Measurements from ENCODE around the gene ATP1B3. TPM values are rescaled to one million over a fixed set of nuclear protein-coding genes. Genes with fewer than 3 reads are reported as not detected.

The ATP1B3 gene
- polyA plus RNA-seq, 1 donor from 2014 or later, result 131 TPM

GRCh38 chr3:141942006-141942405, 65.6 kb downstream of the ATP1B3 start:
- Histone ChIP-seq H4K20me1 (ENCODE audit: insufficient read depth) (no peaks in the 10 kb centered on the region), H3K4me2 (ENCODE audit: low read length) (no peak overlapping the region), H3F3A (ENCODE audit: insufficient read depth, low read length, poor library complexity, severe bottlenecking) (no peaks in the 10 kb centered on the region), H3K9me3 (ENCODE audit: low read length) (no peaks in the 10 kb centered on the region), H2AFZ (ENCODE audit: low read depth, low read length) (no peak overlapping the region), H3K9me2 (ENCODE audit: insufficient read depth, low read length) (no peaks in the 10 kb centered on the region), H3K4me3 (ENCODE audit: low read length) (no peak overlapping the region), H3K36me3 (ENCODE audit: insufficient read depth, low read length) (no peaks in the 10 kb centered on the region), H3K79me2 (replicated peaks; ENCODE audit: insufficient read depth, low read length) (no peaks in the 10 kb centered on the region), H3K27me3 (ENCODE audit: insufficient read depth, low read depth, low read length) (no peaks in the 10 kb centered on the region), H3K27ac (ENCODE audit: low read length) (no peak overlapping the region), H3K9ac (ENCODE audit: low read length) (no peak overlapping the region)
- TF ChIP-seq POLR2AphosphoS5 (IDR thresholded peaks at IDR 0.05), result no peak
- TF ChIP-seq, protein P1, sequence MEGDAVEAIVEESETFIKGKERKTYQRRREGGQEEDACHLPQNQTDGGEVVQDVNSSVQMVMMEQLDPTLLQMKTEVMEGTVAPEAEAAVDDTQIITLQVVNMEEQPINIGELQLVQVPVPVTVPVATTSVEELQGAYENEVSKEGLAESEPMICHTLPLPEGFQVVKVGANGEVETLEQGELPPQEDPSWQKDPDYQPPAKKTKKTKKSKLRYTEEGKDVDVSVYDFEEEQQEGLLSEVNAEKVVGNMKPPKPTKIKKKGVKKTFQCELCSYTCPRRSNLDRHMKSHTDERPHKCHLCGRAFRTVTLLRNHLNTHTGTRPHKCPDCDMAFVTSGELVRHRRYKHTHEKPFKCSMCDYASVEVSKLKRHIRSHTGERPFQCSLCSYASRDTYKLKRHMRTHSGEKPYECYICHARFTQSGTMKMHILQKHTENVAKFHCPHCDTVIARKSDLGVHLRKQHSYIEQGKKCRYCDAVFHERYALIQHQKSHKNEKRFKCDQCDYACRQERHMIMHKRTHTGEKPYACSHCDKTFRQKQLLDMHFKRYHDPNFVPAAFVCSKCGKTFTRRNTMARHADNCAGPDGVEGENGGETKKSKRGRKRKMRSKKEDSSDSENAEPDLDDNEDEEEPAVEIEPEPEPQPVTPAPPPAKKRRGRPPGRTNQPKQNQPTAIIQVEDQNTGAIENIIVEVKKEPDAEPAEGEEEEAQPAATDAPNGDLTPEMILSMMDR (IDR thresholded peaks at IDR 0.05; ENCODE audit: poor library complexity, severe bottlenecking), result no peak
- TF ChIP-seq EP300 (conservative IDR thresholded peaks at IDR 0.05; ENCODE audit: poor library complexity, severe bottlenecking), result no peak
- no peak for TF ChIP-seq TAF1 (IDR thresholded peaks at IDR 0.05; ENCODE audit: low read depth)
- TF ChIP-seq MXI1 (conservative IDR thresholded peaks at IDR 0.05; ENCODE audit: poor library complexity, severe bottlenecking), result no peak

DNA sequence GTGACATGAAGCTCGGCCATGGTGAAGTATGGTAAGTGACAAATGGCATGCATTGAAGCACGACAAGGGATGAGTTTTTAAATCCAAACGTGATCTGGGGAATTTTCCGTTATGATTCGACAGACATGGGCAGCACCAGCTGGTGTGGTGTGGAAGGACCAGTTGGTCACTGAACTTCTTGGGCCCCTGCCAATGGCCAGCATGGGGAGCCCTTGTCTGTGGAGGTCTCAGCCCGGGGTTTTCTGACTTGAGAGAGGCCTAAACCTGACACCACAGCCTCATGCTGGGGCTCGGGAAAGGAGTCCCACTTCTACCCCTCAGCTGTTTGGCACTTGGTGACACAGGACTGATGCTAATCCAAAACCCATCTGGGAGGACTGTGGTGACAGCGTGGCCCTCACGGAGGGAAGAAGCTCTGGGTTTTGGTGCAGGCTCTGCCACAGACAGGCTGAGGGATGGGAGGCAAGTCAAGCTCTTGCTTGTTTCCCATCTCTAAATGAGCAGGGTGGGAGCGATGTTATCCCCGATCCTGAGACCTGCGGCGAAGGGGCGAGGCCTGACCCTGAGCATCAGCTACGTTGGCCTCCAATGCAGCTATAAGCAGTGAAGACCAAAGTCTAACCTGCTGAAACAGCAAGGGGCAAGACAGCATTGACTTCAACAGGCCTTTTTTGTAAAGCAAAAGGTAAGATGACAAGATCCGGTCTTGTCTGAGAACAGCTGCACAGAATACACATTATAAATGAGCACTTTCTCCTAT, 69.5 kb downstream of the ATP1B3 start:
- no peaks in the 10 kb centered on the region for H3K9me3 ChIP-seq (ENCODE audit: low read length)
- H3K4me2 ChIP-seq (ENCODE audit: low read length), result no peak overlapping the region
- no peak overlapping the region for H2AFZ ChIP-seq (ENCODE audit: low read depth, low read length)
- no peaks in the 10 kb centered on the region for H3K36me3 ChIP-seq (ENCODE audit: insufficient read depth, low read length)
- no peaks in the 10 kb centered on the region for H3K27me3 ChIP-seq (ENCODE audit: insufficient read depth, low read depth, low read length)
- H3K9me2 ChIP-seq (ENCODE audit: insufficient read depth, low read length), result no peaks in the 10 kb centered on the region
- H3K9ac ChIP-seq (ENCODE audit: low read length), result no peak overlapping the region
- H3F3A ChIP-seq (ENCODE audit: insufficient read depth, low read length, poor library complexity, severe bottlenecking), result no peaks in the 10 kb centered on the region
- no peaks in the 10 kb centered on the region for H4K20me1 ChIP-seq (ENCODE audit: insufficient read depth)
- no peak overlapping the region for H3K4me3 ChIP-seq (ENCODE audit: low read length)
- H3K79me2 ChIP-seq (replicated peaks; ENCODE audit: insufficient read depth, low read length), result no peaks in the 10 kb centered on the region
- H3K27ac ChIP-seq (ENCODE audit: low read length), result no peak overlapping the region
- TF ChIP-seq EZH2 (IDR thresholded peaks at IDR 0.05; ENCODE audit: borderline replicate concordance, insufficient read depth, low read length, poor library complexity, severe bottlenecking), result no peak
- TF ChIP-seq EP300 (conservative IDR thresholded peaks at IDR 0.05; ENCODE audit: poor library complexity, severe bottlenecking), result no peak
- no peak for TF ChIP-seq RAD21 (conservative IDR thresholded peaks at IDR 0.05)
- no peak for TF ChIP-seq TAF1 (IDR thresholded peaks at IDR 0.05; ENCODE audit: low read depth)
- no peak for TF ChIP-seq POLR2AphosphoS5 (IDR thresholded peaks at IDR 0.05)
- TF ChIP-seq, protein P1 (IDR thresholded peaks at IDR 0.05; ENCODE audit: poor library complexity, severe bottlenecking), result no peak

GRCh38 chr3:141949399-141949798, 73.0 kb downstream of the ATP1B3 start:
- Histone ChIP-seq H3K36me3 (ENCODE audit: insufficient read depth, low read length) (no peaks in the 10 kb centered on the region), H3K4me2 (ENCODE audit: low read length) (no peak overlapping the region), H3K27ac (ENCODE audit: low read length) (no peak overlapping the region), H3K27me3 (ENCODE audit: insufficient read depth, low read depth, low read length) (no peaks in the 10 kb centered on the region), H3K9ac (ENCODE audit: low read length) (no peak overlapping the region), H2AFZ (ENCODE audit: low read depth, low read length) (no peak overlapping the region), H3K4me3 (ENCODE audit: low read length) (no peak overlapping the region), H3K79me2 (replicated peaks; ENCODE audit: insufficient read depth, low read length) (no peaks in the 10 kb centered on the region), H3K9me3 (ENCODE audit: low read length) (no peaks in the 10 kb centered on the region), H3F3A (ENCODE audit: insufficient read depth, low read length, poor library complexity, severe bottlenecking) (no peaks in the 10 kb centered on the region), H4K20me1 (ENCODE audit: insufficient read depth) (no peaks in the 10 kb centered on the region), H3K9me2 (ENCODE audit: insufficient read depth, low read length) (no peaks in the 10 kb centered on the region)
- TF ChIP-seq SMC3 (conservative IDR thresholded peaks at IDR 0.05; ENCODE audit: poor library complexity) (no peak), MXI1 (conservative IDR thresholded peaks at IDR 0.05; ENCODE audit: poor library complexity, severe bottlenecking) (no peak), EZH2 (IDR thresholded peaks at IDR 0.05; ENCODE audit: borderline replicate concordance, insufficient read depth, low read length, poor library complexity, severe bottlenecking) (no peak), TAF1 (IDR thresholded peaks at IDR 0.05; ENCODE audit: low read depth) (no peak), RAD21 (conservative IDR thresholded peaks at IDR 0.05) (no peak), POLR2AphosphoS5 (IDR thresholded peaks at IDR 0.05) (no peak)
- TF ChIP-seq, protein P1 (IDR thresholded peaks at IDR 0.05; ENCODE audit: poor library complexity, severe bottlenecking), result no peak
- TF ChIP-seq, protein P2, sequence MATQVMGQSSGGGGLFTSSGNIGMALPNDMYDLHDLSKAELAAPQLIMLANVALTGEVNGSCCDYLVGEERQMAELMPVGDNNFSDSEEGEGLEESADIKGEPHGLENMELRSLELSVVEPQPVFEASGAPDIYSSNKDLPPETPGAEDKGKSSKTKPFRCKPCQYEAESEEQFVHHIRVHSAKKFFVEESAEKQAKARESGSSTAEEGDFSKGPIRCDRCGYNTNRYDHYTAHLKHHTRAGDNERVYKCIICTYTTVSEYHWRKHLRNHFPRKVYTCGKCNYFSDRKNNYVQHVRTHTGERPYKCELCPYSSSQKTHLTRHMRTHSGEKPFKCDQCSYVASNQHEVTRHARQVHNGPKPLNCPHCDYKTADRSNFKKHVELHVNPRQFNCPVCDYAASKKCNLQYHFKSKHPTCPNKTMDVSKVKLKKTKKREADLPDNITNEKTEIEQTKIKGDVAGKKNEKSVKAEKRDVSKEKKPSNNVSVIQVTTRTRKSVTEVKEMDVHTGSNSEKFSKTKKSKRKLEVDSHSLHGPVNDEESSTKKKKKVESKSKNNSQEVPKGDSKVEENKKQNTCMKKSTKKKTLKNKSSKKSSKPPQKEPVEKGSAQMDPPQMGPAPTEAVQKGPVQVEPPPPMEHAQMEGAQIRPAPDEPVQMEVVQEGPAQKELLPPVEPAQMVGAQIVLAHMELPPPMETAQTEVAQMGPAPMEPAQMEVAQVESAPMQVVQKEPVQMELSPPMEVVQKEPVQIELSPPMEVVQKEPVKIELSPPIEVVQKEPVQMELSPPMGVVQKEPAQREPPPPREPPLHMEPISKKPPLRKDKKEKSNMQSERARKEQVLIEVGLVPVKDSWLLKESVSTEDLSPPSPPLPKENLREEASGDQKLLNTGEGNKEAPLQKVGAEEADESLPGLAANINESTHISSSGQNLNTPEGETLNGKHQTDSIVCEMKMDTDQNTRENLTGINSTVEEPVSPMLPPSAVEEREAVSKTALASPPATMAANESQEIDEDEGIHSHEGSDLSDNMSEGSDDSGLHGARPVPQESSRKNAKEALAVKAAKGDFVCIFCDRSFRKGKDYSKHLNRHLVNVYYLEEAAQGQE (IDR thresholded peaks at IDR 0.05; ENCODE audit: borderline replicate concordance), result no peak

All from neural cell (in vitro differentiated cells).